Measurements from ENCODE around the gene M6PR. TPM values are rescaled to one million over a fixed set of nuclear protein-coding genes. Genes with fewer than 3 reads are reported as not detected.

Gene M6PR
- total RNA-seq, 4 donors from 2014 or later: 79.5 to 105 (median 90.2) TPM

GRCh38 chr12:8951744-8952143 lies 2.3 kb upstream of the M6PR start:
- Histone ChIP-seq H3K27ac (no peak overlapping the region), H3K36me3 (peaks cover 0 to 11% of the 10 kb centered on the region in 2 donors), H3K9me3 (no peaks in the 10 kb centered on the region), H3K4me1 (peaks cover 0 to 39% (median 4%) of the 10 kb centered on the region in 3 donors), H3K27me3 (no peaks in the 10 kb centered on the region), H3K4me3 (no peak overlapping the region)
- TF ChIP-seq EP300 (IDR thresholded peaks at IDR 0.05) (no peak), POLR2A (IDR thresholded peaks at IDR 0.05) (no peak), POLR2AphosphoS5 (IDR thresholded peaks at IDR 0.05) (no peak)
- TF ChIP-seq, protein P1, sequence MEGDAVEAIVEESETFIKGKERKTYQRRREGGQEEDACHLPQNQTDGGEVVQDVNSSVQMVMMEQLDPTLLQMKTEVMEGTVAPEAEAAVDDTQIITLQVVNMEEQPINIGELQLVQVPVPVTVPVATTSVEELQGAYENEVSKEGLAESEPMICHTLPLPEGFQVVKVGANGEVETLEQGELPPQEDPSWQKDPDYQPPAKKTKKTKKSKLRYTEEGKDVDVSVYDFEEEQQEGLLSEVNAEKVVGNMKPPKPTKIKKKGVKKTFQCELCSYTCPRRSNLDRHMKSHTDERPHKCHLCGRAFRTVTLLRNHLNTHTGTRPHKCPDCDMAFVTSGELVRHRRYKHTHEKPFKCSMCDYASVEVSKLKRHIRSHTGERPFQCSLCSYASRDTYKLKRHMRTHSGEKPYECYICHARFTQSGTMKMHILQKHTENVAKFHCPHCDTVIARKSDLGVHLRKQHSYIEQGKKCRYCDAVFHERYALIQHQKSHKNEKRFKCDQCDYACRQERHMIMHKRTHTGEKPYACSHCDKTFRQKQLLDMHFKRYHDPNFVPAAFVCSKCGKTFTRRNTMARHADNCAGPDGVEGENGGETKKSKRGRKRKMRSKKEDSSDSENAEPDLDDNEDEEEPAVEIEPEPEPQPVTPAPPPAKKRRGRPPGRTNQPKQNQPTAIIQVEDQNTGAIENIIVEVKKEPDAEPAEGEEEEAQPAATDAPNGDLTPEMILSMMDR (IDR thresholded peaks at IDR 0.05): no peak
- WGBS, 2 donors (ENCODE audit: low coverage in 1 of 2): 82 to 100% methylated on average over 1 of the region's 1 CpG
- ATAC-seq: no peak

- H3K27me3 ChIP-seq: no peaks in the 10 kb centered on the region
- H3K36me3 ChIP-seq: peaks cover 0 to 7% of the 10 kb centered on the region in 2 donors
- whole genome bisulfite sequencing, 2 donors (ENCODE audit: low coverage in 1 of 2): 21 to 23% methylated on average over 9 of the region's 9 CpGs
- TF ChIP-seq POLR2A (IDR thresholded peaks at IDR 0.05) (no peak), EP300 (IDR thresholded peaks at IDR 0.05) (no peak), POLR2AphosphoS5 (IDR thresholded peaks at IDR 0.05) (no peak)
- TF ChIP-seq, protein P1 (IDR thresholded peaks at IDR 0.05): no peak
- no peaks in the 10 kb centered on the region for H3K9me3 ChIP-seq
- H3K4me1 ChIP-seq: peaks cover 0 to 40% (median 4%) of the 10 kb centered on the region in 3 donors
- H3K4me3 ChIP-seq: peak overlapping the region; percentile 52 to 74
- peak overlapping the region; percentile 95 to 97 (median 95) for H3K27ac ChIP-seq
- no peak for ATAC-seq
These were observed 1.4 kb upstream of the M6PR start for GRCh38 chr12:8950702-8951478.

- H3K36me3 ChIP-seq: peaks cover 0 to 12% of the 10 kb centered on the region in 2 donors
- H3K4me3 ChIP-seq: peak overlapping the region; percentile 52 to 74
- H3K4me1 ChIP-seq: peaks cover 0 to 40% (median 4%) of the 10 kb centered on the region in 3 donors
- H3K27ac ChIP-seq: peak overlapping the region; percentile 95 to 97 (median 95)
- ATAC-seq: peak; percentile 2
- WGBS, 2 donors (ENCODE audit: low coverage in 1 of 2): 0% methylated on average over 7 of the region's 7 CpGs
- no peaks in the 10 kb centered on the region for H3K9me3 ChIP-seq
- TF ChIP-seq EP300 (IDR thresholded peaks at IDR 0.05): no peak
- TF ChIP-seq POLR2A (IDR thresholded peaks at IDR 0.05): no peak
- TF ChIP-seq, protein P1 (IDR thresholded peaks at IDR 0.05): no peak
- no peak for TF ChIP-seq POLR2AphosphoS5 (IDR thresholded peaks at IDR 0.05)
- H3K27me3 ChIP-seq: no peaks in the 10 kb centered on the region
These were observed 729 bp upstream of the M6PR start for GRCh38 chr12:8950221-8950527.

GRCh38 chr12:8948701-8949341 lies 624 bp downstream of the M6PR start:
- Histone ChIP-seq H3K36me3 (peaks cover 0 to 26% of the 10 kb centered on the region in 2 donors), H3K27ac (peak overlapping the region; percentile 95 to 97 (median 95)), H3K4me1 (peaks cover 0 to 40% (median 4%) of the 10 kb centered on the region in 3 donors), H3K9me3 (no peaks in the 10 kb centered on the region), H3K27me3 (no peaks in the 10 kb centered on the region), H3K4me3 (peak overlapping the region; percentile 52 to 74)
- TF ChIP-seq EP300 (IDR thresholded peaks at IDR 0.05): no peak
- TF ChIP-seq, protein P1 (IDR thresholded peaks at IDR 0.05): no peak
- no peak for TF ChIP-seq POLR2A (IDR thresholded peaks at IDR 0.05)
- TF ChIP-seq POLR2AphosphoS5 (IDR thresholded peaks at IDR 0.05): no peak
- no peak for ATAC-seq
- WGBS, 2 donors (ENCODE audit: low coverage in 1 of 2): 0 to 3% methylated on average over 8 to 12 of the region's 15 CpGs
